Stimulated activated CD4-positive, alpha-beta T cell treated with anti-CD3 and anti-CD28 coated beads, Interleukin-15, amount 100 ng/mL, for 1 hour (primary cell): ENCODE results near the gene SEC22C.
"Not testable (repeated sequence)": the region's sequence is repeated elsewhere in the genome, so short reads cannot be mapped to it uniquely, and the experiment has no call there.

Experiments used
- DNase-seq, 2 donors: peaks; one replicate each; pipeline ENCODE4 v3.0.0-alpha.2; 2020; ENCODE audit warnings: low read depth in 1 of 2, low spot score in 1 of 2

Gene SEC22C

DNA sequence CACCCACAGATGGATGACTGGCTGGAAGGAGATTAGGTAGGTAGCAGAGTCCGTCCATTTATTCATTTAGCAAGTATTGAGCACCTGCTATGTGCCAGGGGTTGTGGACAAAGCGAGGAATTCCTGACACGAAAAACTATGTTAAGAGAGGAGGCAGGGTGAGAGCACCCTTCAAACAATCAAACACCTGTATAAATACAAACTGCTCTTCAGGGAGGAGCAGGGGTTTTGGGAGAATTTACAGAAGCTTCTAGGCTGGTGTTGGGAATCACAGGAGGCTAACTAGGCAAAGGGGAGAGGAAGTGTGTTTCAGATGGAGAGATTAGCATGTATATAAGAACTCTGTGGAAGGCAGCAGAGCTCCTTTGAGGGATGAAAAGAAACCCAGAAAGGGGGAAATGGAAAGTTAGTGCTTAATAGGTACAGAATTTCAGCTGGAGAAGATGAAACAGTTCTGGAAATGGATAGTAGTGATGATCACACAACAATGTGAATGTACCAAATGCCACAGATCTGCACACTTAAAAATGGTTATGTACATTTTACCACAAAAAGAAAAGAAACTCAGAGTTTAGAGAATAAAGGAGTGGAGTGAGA is 805 bp upstream of the SEC22C start:
- no peak for DNase-seq

DNA sequence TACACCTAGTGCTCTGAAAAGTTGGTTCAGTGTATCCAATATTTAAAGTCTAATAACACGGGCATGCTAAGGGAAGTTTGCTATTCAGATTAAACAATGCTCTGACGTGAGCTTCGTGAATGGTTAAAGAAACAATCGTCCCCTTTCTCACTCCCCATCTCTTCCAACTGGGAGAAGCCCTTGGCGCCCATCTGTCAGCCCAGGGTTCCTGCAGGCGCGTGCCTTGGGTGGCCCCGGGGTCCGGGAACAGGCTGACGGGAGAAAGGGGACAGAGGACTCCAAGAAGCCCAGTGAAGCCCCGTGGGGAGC is 413 bp downstream of the SEC22C start:
- DNase-seq: no peak

DNA sequence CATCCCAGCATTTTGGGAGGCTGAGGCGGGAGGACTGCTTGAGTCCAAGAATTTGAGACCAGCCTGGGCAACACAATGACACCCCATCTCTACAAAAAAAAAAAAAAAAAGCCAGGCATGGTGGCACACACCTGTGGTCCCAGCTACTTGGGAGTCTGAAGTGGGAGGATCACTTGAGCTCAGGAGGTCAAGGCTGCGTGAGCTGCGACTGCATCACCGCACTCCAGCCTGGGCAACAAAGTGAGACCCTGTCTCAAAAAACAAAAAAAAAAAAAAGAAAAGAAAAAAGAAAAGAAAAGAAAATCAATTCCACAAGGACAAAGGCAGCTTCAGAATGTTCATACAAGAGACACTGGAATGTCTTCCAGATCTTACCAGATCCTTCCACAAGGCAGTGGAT is 2.4 kb downstream of the SEC22C start:
- not testable (repeated sequence) for DNase-seq

DNA sequence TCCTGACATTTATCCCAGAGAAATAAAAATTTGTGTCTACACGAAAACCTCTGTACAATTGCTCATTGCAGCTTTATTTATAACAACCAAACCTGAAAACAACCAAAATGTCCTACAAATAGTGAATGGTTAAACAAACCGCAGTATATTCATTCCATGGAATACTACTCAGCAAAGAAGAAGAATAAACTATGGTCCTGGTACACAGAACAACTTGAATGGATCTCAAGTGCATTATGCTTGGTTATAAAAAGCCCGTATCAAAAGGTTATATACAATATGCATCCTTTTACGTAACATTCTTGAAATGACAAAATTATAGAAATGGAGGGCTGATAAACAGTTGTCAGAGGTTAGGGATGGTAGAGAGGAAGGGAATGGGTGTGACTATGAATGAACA is 3.7 kb downstream of the SEC22C start:
- DNase-seq: no peak

DNA sequence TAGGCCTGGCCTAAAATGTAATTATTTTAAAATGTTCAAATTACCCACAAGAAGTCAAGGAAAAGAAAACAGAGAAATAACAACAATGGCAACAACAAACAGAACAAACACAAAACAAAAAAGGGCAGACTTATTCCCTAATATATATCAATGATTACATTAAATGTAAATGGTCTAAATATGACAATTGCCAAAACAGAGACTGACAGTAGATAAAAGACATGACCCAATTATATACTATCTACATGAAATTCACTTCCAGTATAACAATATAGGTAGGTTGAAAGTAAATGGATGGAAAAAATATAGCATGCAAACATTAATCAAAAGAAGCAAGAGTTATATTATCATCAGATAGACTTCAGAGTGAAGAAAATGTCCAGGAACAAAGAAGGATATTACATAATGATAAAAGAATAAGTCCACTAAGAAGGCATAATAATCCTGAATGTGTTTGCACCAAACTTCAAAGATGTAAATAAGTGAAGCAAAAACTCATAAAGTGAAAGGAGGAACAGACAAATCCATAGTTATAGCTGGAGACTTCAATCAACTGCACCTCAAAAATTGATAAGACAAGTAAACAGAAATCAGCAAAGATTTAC is 6.5 kb downstream of the SEC22C start:
- DNase-seq: no peak

DNA sequence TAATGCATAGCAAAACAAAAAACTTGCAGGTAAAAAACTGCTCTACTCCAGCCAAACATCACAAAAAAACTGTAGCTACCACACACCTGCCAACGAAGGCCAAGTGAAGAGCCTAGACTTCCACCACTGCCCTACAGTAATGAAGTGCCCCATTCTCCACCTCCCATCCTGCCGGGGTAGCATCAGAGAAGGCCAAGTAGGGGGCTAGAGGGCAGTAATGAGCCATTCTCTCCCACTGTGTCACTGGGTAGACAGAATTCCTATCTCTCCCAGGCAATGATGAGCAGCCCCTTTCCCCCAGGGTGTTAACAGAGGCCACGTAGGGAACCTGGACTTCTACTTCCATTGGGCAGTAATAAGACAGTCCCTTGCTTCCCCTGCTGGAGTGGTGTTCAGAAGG is 9.5 kb downstream of the SEC22C start:
- DNase-seq: no peak

DNA sequence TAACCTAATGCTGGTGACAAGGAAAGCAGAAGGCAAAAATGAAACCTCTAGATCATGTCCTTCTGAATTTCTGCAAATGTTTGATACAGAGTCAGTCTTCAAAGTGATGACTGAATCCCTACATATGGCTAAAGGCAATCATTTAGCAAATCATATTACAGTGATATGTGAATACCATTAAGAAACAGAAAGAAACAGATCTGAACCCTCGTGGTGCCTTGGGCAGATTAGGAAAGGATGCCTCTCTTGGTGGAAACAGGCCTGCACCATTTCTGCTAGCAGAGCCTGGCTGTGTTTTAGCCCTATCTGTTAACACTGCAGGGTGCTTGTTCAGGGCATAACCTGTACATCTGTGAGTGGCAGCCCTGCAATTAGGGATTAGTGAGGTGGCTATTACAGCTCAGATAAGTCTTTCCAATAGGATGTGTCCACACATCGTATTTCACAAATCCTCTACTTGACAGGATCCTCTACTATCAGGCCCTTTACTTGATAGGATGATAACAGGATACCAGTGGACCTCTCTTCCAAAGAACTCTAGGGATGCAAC is 12.1 kb downstream of the SEC22C start:
- DNase-seq: no peak

DNA sequence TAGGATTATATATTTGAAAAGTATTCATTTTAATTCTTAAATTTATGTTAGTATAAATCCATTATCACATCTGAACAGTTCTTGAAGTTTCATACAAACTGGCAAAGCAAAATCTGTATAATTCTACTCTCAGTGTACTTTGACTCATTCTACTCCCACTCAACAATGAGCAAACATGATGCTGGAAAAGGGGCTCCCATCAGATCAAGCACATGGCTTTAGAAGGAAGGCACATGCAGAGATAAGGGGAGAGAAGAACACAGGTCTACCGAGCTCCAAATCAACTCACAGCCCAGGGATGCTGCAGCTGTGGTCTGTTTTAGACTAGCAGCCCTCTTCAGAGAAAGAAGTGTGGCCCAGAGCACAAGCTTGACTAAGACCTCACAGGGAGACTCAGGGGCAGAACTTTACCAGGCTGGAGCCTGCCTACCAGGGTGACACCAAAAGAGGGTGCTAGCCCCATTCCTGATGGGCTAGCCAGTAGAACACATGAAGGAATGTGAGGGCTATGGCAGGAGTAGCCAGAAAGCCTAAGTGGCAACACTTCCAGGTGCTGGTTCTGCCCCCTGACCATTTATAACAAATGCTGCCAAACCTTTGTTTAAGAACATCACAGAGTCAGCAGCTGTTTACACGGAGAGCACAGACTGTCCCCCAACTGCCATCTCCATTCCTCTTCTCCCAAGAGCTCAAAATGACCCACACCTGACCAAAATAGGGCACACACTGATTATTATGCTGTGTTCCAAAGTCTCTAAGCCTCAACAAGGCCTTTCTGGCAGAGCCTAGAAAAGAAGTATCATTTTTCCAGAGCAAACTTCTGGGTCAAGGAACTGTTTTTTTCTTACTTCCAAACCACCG is 19.5 kb downstream of the SEC22C start:
- no peak for DNase-seq

DNA sequence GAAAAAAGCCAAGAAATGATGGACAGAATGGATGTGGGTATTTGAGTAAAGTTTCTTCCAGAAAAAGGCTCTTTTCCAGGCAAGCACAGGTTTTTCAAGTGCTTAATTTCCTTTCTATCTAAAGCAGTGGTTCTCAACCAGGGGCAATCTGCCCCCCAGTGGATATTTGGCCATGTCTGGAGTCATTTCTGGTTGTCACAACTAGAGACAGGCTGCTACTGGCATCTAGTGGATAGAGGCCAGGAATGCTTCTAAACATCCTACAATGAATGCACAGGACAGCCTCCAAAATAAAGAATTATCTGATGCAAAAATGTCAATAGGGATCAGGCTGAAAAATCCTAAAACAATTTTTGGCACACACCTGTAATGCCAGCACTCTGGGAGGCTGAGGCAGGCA is 23.9 kb downstream of the SEC22C start:
- DNase-seq: no peak

DNA sequence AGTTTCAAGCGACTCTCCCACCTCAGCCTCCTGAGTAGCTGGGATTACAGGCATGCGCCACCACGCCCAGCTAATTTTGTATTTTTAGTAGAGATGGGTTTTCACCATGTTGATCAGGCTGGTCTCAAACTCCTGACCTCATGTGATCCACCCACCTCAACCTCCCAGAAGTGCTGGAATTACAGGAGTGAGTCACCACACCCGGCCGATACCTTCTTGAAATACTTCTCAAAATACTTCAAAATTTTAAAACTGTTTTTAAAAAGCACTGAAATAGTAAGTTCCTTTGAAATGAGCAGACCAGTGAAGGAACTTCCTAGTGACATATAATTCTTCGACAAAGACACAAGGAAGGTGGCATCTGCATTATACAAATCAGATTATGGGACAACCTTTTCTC is 24.9 kb downstream of the SEC22C start:
- not testable (repeated sequence) for DNase-seq

DNA sequence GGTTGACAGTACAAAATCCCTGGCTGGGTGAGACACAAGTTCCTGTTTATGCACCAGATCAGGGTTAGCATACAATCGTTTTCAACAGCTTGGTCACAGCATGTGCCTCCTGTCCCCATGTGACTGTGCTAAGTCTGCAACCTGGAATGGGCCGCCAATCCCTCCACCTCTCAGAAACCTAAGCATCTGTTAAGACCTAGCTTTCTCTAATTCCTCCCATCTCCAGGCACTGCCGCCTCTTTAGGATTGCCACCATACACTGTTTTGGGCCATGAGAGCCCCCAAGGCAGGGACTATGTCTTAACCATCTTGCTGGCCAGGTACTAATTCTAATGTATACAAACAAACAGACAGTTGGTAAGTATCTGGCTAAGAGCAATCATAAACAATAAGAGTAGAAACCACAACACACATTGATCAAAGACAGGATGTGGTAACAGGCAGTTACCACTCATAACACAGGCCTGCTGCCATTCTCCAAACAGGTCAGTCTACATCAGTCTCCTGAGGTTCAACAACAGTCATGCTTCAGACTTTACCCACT is 25.6 kb downstream of the SEC22C start:
- DNase-seq: peak in 1 of 2 donors; percentile 20

DNA sequence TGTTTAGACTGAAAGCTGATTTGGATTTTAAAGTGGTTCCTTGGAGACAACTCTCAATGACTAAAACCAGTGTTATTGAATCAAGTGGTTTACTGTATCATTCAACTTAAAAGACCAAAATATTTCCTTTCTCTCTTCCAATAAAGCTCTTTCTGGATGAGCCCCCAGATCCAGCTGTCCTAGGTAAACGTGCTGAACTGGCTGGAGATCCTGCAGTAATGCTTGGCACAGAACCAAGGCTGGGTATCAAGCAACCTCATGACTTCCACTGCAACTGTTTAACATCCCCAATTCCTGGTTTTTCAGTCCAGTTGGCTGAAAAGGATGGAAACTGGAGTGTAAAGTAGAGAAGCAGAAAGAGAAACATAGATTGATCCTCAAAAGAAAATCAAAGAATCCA is 28.9 kb downstream of the SEC22C start:
- no peak for DNase-seq

DNA sequence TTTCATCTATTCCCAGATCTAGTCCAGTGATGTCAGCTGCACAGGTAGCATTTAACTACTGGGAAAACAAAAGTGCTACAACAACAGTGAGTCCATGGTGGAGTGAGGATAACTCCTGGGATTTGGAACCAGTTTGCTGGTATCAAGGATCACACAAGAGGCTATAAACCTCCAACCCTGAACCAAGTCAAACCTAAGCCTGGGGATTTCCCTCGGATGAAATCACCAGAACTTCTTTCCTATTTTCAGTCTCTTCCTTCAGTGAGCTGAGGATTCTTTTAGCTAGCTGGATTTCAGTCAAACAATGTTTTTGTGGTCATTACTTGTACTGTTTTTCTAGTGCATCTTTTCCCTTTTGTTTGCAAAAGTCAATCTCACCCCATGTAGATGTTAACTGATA is 31.5 kb downstream of the SEC22C start:
- DNase-seq: no peak

DNA sequence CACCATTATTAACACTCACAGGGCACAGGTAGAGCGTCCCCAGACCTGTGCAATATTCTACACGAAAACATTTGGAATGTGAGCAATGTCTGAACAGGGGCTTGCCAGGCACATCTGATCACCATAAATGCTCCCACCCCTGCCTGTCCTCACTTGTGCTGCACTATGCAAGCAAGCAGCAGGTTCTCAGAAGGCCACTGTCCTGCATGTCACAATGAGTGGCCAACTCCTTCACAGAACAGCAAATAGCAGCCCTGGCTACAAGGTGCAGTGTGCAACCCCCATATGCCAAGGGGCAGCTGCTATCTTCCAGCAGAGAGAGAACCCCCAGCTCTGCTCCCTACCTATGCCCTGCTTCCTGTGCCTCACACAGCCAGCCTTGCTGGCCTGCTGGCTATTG is 32.6 kb downstream of the SEC22C start:
- no peak for DNase-seq

DNA sequence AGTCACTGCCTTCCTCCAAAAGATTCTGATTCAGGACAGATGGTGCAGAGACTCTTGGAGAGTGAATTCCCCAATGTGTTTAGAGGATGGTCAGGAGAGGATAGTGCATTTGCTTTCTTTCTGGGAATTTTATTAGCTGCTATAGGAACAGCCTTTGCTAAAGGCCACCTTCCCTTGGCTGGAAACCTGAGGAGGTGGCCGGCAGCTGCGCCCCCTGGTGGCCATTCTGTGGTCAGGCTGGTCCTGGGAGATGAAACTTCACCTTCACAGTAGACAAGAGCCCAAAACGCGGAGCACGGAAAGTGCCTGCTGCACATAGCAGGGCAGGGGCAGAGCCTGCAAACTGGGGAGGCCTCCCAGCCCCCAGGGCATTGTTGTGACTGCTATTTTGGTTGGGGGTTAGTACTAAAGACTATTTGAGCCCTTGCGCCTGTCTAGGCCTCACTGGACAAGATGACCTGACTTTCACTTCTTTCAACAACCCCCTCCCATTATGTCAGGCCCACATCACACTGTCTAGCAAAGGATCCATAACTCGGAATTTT is 34.3 kb downstream of the SEC22C start:
- DNase-seq: peak; percentile 43 to 53

DNA sequence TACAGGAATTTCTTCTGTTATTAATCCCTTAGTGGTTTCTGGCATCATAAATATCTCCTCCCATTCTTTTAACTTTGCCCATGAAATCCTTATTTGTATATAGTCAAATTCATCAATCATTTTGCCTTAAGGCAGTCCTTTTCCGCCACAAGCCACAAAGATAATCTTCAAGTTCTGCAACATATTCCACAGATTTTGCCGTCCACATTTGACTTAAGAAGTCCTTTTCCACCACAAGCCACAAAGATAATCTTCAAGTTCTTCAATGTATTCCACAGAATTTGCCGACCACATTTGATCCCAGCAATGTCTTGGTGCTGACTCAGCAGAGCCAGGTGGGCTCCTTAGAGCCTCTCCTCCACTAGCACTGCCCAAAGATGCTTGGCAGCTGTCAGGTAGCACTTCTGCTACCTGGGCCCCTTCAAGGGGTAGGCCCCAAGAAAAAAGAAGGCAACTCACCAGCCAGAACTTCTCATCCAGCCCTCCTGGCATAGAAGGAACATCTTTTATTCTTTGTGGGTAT is 35.0 kb downstream of the SEC22C start:
- no peak for DNase-seq

DNA sequence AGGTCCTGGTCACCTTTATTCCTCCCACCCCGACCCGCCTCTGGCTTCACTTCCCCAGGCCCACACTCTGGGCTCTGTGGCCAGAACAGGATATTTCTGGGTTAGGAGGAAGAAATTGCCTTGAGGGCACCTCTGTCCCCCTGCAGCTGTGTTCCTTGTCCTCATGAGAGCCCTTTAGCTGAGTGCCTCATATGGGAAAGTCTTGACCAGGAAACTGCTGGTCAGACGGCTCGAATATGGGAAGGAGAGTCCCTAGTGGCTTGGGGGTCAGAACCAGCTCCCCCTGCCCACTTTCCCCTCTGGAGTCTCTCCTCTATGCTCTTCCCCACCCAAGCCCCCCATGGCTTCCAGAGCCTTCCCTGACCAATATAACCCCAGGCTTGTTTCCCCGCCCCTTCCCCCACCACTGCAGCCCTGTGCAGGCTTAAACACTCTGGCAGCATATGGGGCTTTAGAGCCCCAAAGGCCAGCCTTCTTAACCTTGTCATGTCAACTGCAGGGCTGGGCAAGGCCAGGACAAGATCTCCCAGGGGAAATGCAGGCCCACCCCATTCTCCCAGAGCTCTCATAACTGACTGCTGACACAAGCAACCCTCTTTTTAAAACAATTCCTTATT is 36.4 kb downstream of the SEC22C start:
- DNase-seq: no peak

DNA sequence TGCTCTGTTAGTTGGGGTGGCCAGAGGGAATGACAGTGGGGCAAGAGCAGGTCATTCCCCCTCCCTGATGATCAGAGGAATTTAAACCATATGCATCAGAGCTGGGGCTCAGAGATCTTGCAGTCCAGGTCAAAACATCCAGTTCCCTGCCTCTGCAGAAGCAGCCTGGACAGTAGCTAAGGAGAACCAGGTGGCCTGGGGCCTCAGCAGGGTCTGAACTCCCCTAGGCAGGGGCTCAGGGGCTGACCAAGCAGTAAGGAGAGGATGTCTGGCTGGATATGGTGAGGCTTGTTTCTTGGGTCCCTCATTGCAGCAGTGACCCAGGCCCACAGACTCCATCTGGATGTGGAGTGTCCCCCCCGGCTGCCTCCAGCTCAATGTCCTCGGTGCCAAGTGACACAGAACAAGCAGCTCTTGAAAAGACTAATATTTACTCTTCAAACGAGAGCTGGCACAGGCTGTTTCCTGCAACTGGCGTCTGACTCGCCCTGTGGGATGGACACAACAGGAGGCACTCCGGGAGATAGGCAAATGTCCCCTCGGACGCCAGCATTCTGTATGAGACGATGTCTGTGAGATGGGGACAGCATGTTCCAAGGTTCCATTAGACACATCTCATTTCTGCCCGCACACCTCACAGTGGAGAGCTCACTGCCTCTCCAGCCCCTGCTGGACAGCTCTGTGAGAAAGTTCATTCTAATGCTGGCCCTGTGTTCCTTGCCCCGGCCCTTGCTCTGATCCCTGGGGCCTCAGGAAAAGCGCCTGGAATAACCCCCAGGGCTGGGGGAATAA is 37.1 kb downstream of the SEC22C start:
- DNase-seq: no peak

DNA sequence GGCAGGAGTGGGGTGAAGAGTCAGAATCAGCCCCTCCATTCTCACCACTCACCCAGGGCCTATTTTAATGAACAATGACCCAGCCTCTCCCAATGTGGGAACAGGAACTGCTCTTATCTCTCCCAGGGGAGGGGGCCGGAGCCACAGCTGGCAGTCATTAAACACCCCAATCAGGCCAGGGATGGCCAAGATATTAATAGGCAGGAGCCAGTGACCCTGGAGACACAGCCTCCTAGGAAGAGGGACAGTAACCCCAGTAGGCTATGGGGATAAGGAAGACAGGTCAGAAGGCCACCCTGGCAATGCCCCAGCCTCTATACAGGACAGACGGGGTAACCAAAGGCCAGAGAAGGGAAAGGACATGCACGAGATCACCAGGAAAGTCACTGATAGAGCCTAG is 40.7 kb downstream of the SEC22C start:
- DNase-seq: no peak
